Epithelial cell of proximal tubule (primary cell): ENCODE data around the gene LRRC8D. TPM values are rescaled to one million over a fixed set of nuclear protein-coding genes. Genes with fewer than 3 reads are reported as not detected.

Experiments used
- DNase-seq: peaks from one replicate; pipeline ENCODE4 v3.0.0-alpha.2; 2011; ENCODE audit warnings: low read depth
- H3K4me3 ChIP-seq: 2 replicates; pipeline ENCODE4 v1.5.1; 2011; ENCODE audit warnings: low read depth, mild to moderate bottlenecking, low read length
- CTCF ChIP-seq: conservative IDR thresholded peaks from 2 replicates; pipeline ENCODE4 v1.5.1; 2012; ENCODE audit warnings: low read depth, mild to moderate bottlenecking, low read length
- total RNA-seq: library from RNA; depleted of rRNA; stranded (reverse); fragments of >200 nt; gene quantifications from 2 replicates; pipeline ENCODE4 v1.2.3, GENCODE V29; 2015

The LRRC8D gene
- total RNA-seq, 1 donor from 2014 or later: 33.8 TPM

- H3K4me3 ChIP-seq: no peak overlapping the region
- no peak for DNase-seq
Observed at GRCh38 chr1:89834083-89834704, 13.4 kb downstream of the LRRC8D start.

GRCh38 chr1:89836252-89837035, 15.6 kb downstream of the LRRC8D start:
- DNase-seq: no peak
- TF ChIP-seq CTCF: no peak
- H3K4me3 ChIP-seq: peak overlapping the region; percentile 14

More at GRCh38 chr1:89834083-89834704, 13.4 kb downstream of the LRRC8D start:
- no peak for TF ChIP-seq CTCF

- TF ChIP-seq CTCF: no peak
- DNase-seq: no peak
- peak overlapping the region; percentile 14 for H3K4me3 ChIP-seq
Observed at GRCh38 chr1:89837036-89837481, 16.2 kb downstream of the LRRC8D start.

- H3K4me3 ChIP-seq: no peak overlapping the region
- no peak for TF ChIP-seq CTCF
- DNase-seq: no peak
Observed at GRCh38 chr1:89837510-89837909, 16.7 kb downstream of the LRRC8D start.

- no peak overlapping the region for H3K4me3 ChIP-seq
- TF ChIP-seq CTCF: no peak
- no peak for DNase-seq
Observed at GRCh38 chr1:89839516-89839915, 18.7 kb downstream of the LRRC8D start.

- DNase-seq: no peak
- TF ChIP-seq CTCF: no peak
Observed at GRCh38 chr1:89841507-89841906, 20.7 kb downstream of the LRRC8D start.

More at GRCh38 chr1:89841507-89841906, 20.7 kb downstream of the LRRC8D start:
- no peak overlapping the region for H3K4me3 ChIP-seq
